GM18867 (cell line): ENCODE data around the gene SEPTIN3.
"Not testable (repeated sequence)": the region's sequence is repeated elsewhere in the genome, so short reads cannot be mapped to it uniquely, and the experiment has no call there.

Experiments
- ATAC-seq: cut with Tn5 transposase; IDR thresholded peaks from one replicate; pipeline ENCODE4 v1.9.1; 2021; ENCODE audit warnings: mild to moderate bottlenecking, moderate library complexity; ENCODE audit not compliant: unreplicated experiment

SEPTIN3 gene

DNA sequence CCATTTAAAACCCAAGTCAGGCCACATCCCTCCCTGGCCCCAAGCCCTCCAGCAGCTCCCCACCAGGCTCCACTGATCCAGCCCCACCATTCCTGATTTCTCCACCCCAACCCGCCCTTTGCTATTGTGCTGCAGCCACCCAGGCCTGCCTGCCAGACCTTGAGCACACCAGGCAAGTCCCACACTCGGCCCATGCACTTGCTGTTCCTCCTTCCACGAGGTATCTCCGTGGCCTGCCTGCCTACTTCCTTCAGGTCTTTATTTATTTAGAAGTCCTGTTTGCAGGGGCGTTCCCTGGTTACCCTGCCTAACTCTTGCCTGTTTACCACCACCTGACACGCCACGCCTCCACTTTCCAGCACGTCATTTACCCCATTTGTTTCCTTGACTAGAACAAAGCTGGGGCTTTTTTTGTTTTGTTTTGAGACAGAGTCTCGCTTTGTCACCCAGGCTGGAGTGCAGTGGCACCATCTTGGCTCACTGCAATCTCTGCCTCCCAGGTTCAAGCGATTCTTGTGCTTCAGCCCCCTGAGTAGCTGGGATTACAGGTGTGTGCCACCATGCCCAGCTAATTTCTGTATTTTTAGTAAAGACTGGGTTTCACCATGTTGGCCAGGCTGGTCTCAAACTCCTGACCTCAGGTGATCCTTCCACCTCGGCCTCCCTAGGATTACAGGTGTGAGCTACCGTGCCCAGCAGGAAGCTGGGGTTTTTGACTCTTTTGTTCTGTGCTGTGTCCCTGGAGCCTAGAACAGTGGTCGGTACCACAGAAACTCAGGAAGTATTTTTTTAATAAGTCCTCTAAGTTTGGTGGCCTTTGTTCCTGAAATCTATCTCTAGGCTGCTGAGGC lies 29.0 kb upstream of the SEPTIN3 start:
- ATAC-seq: peak; percentile 51

DNA sequence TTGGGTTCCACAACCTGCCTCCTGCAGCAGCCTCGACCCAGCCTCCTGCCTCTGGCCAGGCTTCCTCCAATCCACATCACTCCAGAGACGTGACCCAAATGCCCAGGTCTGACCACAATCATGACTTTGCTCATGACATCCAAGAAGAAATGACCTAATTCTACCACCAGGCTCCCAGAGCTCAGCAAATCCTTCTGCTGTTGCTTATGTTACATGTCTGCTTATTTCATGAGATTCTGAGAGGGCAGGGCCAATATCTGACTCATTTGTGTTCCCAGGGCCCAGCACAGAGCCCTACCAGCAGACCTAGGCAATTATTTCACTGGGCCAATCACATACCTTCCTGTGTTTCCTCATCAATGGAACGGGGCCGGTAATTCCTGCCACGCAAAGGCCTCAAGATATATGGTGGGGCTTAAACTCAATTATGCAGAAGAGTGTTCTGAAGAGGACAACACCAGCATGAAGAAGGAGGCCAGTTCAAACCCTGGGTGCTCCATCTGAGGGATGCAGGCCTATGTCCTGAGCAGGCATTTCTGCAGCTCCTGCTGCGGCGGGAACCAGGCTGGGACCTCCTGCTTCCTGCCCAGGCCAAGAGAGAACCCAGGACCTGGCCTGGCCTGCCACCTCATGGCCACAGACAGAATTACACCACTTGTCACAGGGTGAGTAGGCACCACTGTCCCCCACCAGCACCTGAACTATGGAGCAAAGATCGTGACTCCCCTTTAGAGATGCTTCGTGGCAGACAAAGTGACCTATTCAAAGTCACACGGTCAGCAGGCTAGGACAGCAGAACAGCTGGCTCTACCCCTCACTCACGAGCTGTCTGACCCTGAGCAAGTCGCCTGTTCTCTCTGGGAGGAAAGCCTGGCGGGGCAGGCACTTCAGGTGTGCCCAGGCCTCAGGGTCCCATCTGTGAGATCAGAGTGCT lies 28.1 kb upstream of the SEPTIN3 start:
- peak; percentile 30 for ATAC-seq

DNA sequence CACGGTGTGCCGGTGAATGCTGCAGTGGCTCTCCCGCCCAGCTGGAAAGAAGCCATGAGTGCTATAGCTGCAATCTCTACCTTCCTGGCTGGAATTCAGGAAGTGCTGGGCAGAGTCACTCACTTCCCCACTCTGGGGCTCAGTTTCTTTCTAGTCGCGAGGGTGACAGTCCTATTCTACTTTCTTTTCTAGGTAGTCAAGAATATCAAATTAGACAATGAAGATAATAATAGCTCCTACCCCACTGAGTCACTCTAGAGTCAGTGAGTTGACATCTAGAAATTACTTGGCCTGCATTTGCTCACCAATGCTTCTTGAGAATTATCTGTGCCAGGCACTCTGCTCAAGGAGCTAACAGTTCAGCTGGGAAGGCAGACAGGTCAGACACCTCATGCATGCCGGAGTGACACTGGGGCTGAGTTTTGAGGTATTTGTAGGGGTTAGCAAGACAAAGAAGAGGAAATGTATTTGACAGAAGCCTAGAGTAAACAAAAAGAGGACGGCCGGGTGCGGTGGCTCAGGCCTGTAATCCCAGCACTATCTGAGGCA lies 25.5 kb upstream of the SEPTIN3 start:
- ATAC-seq: no peak

DNA sequence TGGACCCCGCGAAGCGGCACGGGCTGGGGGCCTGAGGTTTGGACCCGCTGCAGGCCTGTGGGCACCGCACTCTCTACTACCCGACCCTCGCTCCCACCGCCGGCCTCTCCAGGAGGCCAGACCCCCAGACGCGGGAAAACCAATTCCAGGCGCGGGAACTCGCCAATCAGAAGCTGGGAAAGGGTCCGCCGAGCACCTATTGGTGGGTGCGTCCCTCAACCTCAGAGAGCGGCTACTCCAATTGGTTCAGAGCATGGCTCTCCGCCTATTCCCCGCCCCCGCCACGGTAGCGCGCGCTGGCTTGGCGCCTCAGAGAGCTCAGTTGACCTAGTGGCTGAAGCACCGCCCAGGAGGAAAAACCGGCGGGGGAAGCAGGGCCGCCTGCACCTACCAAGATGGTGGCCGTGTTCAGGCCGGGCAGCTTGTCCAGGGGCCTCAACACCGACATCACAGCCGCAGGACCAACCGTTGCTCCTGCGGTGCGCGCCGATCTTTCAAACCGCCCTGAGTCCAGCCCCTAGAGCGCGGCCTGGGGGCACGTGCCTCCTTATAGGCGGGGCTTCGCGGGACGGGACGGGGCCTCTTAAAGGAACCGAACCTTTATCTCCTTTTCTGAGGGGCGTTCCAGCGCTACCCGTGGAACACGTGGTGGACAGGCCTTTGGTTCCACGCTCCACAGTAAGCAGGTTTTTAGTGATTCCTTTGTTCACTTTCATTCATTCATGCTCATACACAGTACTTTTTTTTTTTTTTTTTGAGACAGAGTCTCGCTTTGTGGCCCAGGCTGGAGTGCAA lies 22.4 kb upstream of the SEPTIN3 start, which contains the start of gene CENPM:
Gene CENPM (minus strand): TSS at position 524 of the 795 bp plus-strand sequence. CDS start 76 bp downstream, at position 448.
- peak; percentile 80 for ATAC-seq

DNA sequence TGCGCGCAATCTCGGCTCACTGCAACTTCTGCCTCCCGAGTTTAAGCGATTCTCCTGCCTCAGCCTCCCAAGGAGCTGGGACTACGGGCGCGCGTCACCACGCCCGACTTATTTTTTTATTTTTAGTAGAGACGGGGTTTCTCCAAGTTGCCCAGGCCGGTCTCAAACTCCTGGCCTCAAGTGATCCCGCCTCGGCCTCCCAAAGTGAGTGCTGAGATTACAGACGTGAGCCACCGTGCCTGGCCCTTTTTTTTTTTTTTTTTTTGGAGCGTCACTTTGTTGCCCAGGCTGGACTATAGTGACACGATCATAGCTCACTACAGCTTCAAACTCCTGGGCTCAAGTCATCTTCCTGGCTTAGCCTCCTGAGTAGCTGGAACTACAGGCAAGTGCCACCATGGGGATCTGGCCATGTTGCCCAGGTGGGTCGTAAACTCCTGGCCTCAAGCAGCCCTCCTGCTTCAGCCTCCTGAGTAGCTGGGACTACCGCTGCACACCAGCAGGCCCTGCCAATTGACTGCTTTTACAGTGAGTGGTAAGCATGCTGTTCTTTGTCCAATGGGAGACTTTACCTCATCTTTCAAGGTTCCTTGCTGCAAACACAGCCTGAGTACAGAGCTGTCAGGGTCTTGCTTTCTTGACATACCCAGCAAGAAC lies 21.7 kb upstream of the SEPTIN3 start:
- ATAC-seq: no peak

DNA sequence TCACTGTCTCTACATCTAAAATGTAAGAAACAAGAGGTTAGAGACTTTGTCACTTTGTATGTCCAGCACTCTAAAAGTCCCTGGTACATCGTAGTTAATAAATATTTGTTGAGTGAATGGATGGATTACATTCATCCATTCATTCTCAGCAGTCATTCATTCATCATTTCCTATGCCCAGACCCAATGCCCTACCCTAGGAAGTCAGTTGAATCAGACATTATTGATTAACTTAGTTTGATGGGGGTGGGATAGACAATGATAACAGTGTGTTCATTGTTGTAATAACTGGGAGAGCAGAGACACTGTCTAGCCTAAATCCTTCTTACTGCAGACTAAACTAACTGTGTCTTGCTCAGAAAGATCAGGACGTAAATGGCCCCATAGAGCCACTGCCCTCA lies 21.1 kb upstream of the SEPTIN3 start:
- ATAC-seq: no peak

DNA sequence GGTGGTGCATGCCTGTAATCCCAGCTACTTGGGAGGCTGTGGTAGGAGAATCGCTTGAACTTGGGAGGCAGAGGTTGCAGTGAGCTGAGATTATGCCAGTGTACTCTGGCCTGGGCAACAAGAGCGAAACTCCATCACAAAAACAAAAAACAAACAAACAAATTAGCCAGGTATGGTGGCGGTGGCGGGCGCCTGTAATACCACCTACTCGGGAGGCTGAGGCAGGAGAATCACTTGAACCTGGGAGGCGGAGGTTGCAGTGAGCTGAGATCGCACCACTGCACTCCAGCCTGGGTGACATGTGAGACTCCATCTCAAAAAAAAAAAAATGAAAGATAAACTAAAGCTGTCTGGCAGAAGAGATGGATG lies 20.3 kb upstream of the SEPTIN3 start:
- ATAC-seq: not testable (repeated sequence)

DNA sequence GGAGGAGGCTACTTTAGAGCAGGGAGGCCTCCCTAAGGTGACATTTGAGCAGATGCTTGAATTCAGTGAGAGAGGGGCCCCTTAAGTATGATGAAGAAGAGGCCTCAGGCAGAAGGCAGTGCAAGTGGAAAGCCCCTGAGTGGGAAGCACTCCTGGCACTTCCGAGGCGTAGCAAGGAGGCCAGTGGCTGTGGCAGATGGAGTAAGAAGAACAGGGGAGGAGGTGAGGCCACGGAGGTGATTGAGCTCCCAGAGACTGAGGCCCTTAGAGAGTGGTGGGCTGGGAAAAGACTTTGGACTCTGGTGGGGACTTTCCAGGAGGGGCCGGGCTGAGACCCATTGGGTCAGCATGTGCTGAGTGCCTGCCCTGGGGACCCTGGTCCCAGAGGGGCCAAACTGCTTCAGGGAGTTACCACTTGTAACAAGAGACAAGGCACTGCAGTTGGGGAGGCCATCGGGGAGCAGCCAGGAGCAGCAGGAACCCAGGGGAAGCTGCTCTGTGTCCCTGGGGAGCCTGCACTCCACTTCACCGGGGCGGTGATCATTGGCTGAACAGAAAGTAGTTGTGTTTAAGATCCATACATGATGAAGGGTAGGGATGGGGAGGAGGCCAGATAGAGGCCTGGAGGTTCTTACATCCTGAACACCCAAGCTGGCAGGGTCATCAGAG lies 19.8 kb upstream of the SEPTIN3 start:
- no peak for ATAC-seq

DNA sequence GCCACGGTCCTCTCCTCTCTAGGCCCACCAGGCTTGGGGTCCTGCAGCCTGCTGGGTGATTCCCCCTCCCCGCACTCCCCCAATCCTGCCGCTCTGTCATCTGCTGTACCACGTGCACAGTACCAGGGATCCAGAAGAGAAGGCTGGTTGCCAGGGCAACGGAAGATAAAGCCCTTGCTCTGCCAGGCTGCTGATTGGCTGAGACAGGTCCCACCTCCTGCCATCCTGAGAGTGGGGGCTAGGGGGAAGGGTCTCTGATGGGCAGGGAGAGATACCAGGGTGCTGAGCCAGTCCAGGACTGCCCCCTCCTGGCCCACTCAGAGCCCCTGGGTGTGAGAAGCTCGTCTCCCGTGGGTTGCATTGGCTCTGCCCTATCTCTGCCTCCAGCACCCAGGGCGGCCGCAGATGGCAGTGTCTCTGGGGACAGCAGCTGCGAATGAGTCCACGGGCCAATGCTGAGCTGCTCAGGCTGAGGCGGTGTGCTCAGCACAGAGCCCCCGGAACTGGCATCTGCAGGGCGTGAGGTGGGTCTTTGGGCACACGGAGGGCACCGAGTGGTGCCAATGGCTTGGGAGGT lies 17.3 kb upstream of the SEPTIN3 start, which contains the start of gene SMIM45:
Gene SMIM45 (plus strand): TSS at position 253 of the 577 bp plus-strand sequence.
- ATAC-seq: no peak

DNA sequence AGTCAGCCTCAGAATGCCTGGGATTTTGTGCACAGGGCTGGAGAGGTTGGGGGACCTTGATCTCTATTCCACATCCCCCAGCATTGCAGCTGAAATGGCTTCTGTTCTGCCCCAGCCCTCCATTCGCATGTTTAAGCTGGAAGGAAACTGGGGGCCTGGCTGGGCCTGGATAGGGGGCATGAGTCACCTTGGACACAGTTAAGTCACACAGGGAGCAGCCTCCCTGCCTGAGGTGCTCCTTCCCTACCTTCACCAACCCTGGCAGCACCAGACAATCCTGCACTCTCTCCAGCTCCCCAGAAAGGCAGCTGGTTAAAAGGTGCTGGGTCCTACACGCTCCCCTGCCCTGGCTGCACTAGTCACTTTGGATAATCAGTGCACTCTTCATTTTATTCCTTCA lies 16.5 kb upstream of the SEPTIN3 start:
- no peak for ATAC-seq

DNA sequence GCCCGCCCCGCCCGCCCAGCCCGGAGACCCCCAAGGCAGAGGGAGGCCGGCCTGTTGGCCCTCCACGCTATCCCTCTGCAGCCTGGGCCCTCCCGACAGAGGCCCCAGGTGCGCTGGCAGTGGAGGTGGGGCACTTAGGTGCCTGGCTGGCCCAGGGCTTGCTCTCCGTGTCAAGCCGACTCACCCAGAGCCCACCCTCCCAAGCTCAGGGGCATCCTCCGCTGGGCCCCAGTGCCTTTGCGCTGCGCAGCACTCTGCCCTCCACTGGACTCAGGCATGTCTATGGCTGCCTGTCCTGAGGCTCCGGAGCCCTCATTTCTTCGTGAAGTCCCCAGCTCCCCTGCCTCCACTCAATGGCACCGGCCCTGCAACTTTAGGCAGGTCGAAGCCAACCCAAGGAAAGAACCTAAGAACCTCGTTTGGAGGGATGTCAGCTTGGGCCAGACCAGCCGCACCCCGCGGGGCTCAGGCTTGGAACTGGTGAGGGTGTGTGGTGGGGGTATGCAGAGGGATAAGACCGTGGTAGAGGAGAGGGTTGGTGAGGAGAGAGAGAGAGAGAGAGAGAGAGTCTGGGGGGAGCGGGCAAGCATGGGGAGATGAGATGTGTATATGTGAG lies 11.2 kb upstream of the SEPTIN3 start:
- peak; percentile 36 for ATAC-seq

DNA sequence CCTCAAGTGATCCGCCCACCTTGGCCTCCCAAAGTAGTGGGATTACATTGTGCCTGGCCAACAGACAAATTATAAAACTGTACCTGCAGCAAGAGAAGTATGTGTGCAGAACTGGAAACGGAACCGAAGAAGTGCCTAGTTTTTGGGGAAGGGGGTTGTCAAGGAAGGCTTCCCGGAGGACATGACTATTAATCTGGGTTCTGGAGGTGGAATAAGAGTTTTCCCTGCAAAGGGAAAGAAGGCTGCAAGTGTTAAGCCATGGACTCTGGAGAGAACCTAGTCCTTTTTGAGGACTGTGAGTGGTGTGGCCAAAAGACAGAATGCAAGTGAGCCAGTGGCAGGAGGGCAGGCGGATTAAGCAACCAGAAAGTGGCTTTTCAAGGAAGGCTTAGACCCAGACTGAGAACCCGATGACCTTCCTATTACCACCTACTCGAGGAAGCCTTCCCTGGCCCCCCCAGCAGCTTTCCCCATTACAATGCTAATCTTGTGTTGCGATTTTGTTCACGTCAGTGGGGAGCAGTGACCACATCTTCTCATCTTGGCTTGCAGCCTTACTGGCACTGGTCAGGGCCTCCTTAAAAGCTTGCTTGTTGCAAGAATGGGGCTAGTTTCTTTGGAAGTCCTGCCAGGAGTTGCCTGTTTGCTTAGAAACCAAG lies 5.7 kb upstream of the SEPTIN3 start:
- ATAC-seq: no peak

DNA sequence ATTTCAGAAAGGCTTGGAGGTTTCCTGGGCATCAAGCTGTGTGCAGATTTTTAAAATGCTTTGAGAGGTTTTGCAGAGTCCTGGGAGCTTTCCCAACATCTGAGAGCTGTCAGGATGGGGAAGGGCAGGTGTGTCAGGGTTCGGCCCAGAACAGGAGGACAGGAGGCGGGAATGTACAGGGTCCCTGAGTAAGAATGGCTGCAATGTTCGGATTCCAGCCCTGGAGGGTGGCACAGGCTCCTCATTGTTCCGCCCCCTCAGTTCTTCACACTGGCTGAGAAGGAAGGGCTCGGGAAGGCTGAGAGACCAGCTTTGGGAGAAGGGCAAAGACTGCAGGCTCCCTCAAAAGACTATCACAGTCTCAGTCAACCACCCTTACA lies 5.1 kb upstream of the SEPTIN3 start:
- no peak for ATAC-seq

DNA sequence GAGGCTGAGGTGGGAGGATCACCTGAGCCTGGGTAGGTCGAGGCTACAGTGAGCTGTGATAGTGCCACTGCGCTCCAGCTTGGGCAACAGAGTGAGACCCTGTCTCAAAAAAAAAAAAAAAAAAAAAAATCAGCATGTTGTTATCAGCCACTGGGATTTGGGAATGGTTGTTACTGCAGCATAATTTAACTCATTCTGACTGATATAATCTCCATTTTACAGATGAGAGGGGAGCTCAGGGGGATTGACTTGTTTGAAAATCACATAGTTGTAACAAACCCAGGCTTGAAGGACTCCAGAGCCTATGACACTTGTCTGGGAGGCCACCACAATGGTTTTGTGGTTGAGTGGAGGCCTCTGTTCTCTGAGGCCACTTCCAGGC lies 3.0 kb upstream of the SEPTIN3 start:
- ATAC-seq: no peak

DNA sequence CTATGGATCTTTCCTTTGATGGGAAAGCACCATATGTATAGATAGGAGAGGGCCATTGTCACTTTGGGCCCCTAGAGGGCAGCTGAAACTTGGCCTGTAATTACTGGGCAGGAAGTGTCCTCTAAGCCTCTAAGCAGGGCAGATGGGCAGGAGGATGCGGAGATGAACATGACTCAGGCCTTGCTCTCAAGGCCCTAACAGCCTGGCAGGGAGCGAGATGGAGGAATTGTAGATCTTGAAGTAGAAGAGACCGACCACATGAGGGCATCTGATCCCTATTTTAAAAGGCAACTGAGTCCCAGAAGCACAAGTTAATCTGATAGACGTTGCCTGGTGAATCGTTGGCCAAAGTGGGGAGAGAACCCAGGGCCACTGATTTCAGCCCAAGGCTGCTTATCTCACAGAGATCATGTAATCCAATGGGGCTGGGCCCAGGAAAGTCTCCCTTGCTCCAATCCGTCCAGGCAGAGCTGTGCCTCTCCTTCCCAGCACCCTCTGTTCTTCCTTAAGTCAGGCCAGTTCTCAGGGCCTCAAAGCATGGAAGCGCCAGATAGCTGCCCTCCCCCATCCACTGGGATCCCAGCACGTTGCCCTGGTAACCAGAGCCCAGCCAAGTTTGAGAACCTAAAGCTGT lies 2.5 kb upstream of the SEPTIN3 start:
- ATAC-seq: no peak

DNA sequence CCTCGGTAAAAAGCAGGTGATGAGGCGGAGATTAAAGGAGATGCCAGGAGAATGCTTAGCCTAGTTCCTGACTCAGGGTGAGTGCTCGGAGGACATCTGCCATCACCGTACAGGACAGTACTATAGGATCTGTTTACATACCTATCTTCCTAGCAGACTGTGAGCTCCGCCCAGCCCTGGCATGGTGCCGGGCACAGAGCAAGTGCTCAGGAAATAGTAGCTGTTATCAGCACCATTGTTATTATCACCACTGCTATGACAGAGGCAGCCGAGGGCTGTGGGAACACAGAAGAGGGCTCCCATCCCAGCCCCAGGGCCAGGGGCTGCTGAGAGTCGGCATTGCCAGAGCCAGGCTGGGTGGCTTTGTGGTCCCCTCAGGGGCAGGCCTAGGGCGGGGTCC lies 642 bp upstream of the SEPTIN3 start:
- no peak for ATAC-seq

DNA sequence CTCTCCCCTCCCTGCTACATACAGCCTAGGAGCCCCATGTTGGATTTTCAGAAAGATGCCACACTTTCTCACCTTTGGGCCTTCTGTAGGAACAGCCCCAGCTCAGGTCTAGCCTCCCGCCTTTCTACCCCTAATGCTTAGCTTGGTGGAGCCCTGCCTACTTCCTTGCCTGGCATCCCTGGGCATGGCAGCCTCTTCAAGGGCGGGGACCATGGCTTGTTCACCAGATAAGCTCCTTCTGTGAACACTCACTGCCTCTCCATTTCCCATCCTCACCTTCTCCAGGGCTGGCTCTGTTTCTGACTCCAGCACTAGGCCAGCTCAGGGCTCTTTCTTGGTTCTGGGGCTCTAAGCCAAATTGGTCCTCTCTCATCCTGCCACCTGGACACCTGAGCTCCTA lies 1.4 kb downstream of the SEPTIN3 start:
- ATAC-seq: no peak

DNA sequence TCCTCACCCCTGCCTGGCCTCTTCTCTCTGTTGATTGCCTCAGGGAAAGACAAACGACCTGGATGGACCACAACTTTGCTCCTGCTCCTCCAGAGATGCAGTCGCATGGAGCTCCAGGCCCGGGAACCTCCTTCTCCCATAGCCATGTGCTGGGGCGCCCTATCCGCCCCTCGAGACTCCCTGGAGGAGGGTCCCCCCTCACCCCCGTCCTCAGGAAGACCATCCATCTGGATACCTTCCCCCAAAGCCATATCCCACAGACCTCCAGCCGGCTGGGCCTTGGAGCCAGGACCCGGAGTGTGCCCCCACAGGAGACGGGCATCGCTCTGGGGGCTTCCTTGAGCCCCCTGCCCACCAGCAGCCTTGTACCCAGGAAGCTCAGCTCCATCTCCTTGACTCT lies 2.2 kb downstream of the SEPTIN3 start:
- ATAC-seq: no peak
